ENCODE measurements around the gene RAB1A. TPM values are rescaled to one million over a fixed set of nuclear protein-coding genes. Genes with fewer than 3 reads are reported as not detected.

RAB1A gene
- total RNA-seq, 1 donor from 2014 or later, result 128 TPM

GRCh38 chr2:65169760-65170136 lies 39.8 kb upstream of the RAB1A start:
- Mint-ChIP-seq H3K36me3 (ENCODE audit: unreplicated experiment) (no peaks in the 10 kb centered on the region), H3K4me1 (ENCODE audit: unreplicated experiment) (no peaks in the 10 kb centered on the region), H3K27ac (ENCODE audit: unreplicated experiment) (no peak overlapping the region), H3K4me3 (ENCODE audit: unreplicated experiment) (no peak overlapping the region), H3K9me3 (ENCODE audit: unreplicated experiment) (no peaks in the 10 kb centered on the region), H3K27me3 (ENCODE audit: unreplicated experiment) (no peaks in the 10 kb centered on the region)
- TF ChIP-seq, protein P1, sequence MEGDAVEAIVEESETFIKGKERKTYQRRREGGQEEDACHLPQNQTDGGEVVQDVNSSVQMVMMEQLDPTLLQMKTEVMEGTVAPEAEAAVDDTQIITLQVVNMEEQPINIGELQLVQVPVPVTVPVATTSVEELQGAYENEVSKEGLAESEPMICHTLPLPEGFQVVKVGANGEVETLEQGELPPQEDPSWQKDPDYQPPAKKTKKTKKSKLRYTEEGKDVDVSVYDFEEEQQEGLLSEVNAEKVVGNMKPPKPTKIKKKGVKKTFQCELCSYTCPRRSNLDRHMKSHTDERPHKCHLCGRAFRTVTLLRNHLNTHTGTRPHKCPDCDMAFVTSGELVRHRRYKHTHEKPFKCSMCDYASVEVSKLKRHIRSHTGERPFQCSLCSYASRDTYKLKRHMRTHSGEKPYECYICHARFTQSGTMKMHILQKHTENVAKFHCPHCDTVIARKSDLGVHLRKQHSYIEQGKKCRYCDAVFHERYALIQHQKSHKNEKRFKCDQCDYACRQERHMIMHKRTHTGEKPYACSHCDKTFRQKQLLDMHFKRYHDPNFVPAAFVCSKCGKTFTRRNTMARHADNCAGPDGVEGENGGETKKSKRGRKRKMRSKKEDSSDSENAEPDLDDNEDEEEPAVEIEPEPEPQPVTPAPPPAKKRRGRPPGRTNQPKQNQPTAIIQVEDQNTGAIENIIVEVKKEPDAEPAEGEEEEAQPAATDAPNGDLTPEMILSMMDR (IDR thresholded peaks at IDR 0.05), result no peak
- no peak for DNase-seq (ENCODE audit: extremely low spot score, unreplicated experiment)

GRCh38 chr2:65165558-65165957 lies 35.7 kb upstream of the RAB1A start:
- no peaks in the 10 kb centered on the region for H3K27me3 Mint-ChIP-seq (ENCODE audit: unreplicated experiment)
- no peak overlapping the region for H3K4me3 Mint-ChIP-seq (ENCODE audit: unreplicated experiment)
- no peaks in the 10 kb centered on the region for H3K9me3 Mint-ChIP-seq (ENCODE audit: unreplicated experiment)
- TF ChIP-seq, protein P1 (IDR thresholded peaks at IDR 0.05), result no peak
- no peak for DNase-seq (ENCODE audit: extremely low spot score, unreplicated experiment)
- H3K27ac Mint-ChIP-seq (ENCODE audit: unreplicated experiment), result no peak overlapping the region
- H3K4me1 Mint-ChIP-seq (ENCODE audit: unreplicated experiment), result no peaks in the 10 kb centered on the region
- H3K36me3 Mint-ChIP-seq (ENCODE audit: unreplicated experiment), result no peaks in the 10 kb centered on the region

GRCh38 chr2:65164426-65164891 lies 34.6 kb upstream of the RAB1A start:
- Mint-ChIP-seq H3K27me3 (ENCODE audit: unreplicated experiment) (no peaks in the 10 kb centered on the region), H3K27ac (ENCODE audit: unreplicated experiment) (no peak overlapping the region), H3K4me1 (ENCODE audit: unreplicated experiment) (no peaks in the 10 kb centered on the region), H3K9me3 (ENCODE audit: unreplicated experiment) (no peaks in the 10 kb centered on the region), H3K36me3 (ENCODE audit: unreplicated experiment) (no peaks in the 10 kb centered on the region), H3K4me3 (ENCODE audit: unreplicated experiment) (no peak overlapping the region)
- no peak for DNase-seq (ENCODE audit: extremely low spot score, unreplicated experiment)
- TF ChIP-seq, protein P1 (IDR thresholded peaks at IDR 0.05), result no peak

GRCh38 chr2:65161551-65162100 lies 31.7 kb upstream of the RAB1A start:
- Mint-ChIP-seq H3K4me3 (ENCODE audit: unreplicated experiment) (no peak overlapping the region), H3K4me1 (ENCODE audit: unreplicated experiment) (no peaks in the 10 kb centered on the region), H3K9me3 (ENCODE audit: unreplicated experiment) (no peaks in the 10 kb centered on the region), H3K36me3 (ENCODE audit: unreplicated experiment) (no peaks in the 10 kb centered on the region), H3K27ac (ENCODE audit: unreplicated experiment) (no peak overlapping the region), H3K27me3 (ENCODE audit: unreplicated experiment) (peaks cover 2% of the 10 kb centered on the region)
- no peak for DNase-seq (ENCODE audit: extremely low spot score, unreplicated experiment)
- TF ChIP-seq, protein P1 (IDR thresholded peaks at IDR 0.05), result no peak

DNA sequence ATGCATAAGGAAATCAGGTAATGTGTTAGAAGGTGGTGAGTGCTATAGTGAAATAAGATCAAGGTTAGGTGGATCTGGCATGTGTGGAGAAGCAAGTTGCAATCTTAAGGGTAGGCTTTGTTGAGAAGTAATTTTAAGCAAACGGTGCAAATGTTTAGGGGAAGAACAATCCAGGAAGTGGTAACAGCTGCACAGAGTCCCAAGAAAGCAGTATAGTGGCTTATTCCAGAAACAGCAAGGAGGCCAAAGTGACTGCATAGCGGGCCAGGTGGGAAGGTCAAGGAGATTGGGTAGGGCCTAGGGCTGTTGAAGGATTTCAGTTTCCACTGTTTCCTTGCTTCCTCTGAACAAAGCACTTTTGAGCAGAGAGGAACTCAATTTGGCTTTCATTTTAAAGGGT lies 30.0 kb upstream of the RAB1A start:
- no peaks in the 10 kb centered on the region for H3K9me3 Mint-ChIP-seq (ENCODE audit: unreplicated experiment)
- H3K36me3 Mint-ChIP-seq (ENCODE audit: unreplicated experiment), result no peaks in the 10 kb centered on the region

More for the DNA sequence above, 30.0 kb upstream of the RAB1A start:
- TF ChIP-seq, protein P1 (IDR thresholded peaks at IDR 0.05), result no peak
- no peak for DNase-seq (ENCODE audit: extremely low spot score, unreplicated experiment)
- H3K27me3 Mint-ChIP-seq (ENCODE audit: unreplicated experiment), result peaks cover 3% of the 10 kb centered on the region
- no peak overlapping the region for H3K4me3 Mint-ChIP-seq (ENCODE audit: unreplicated experiment)
- H3K4me1 Mint-ChIP-seq (ENCODE audit: unreplicated experiment), result no peaks in the 10 kb centered on the region
- no peak overlapping the region for H3K27ac Mint-ChIP-seq (ENCODE audit: unreplicated experiment)

All from osteocyte (in vitro differentiated cells).